ENCODE measurements around the gene DSG2.
A peak's percentile ranks its signal among the peaks of the same experiment; 100 is the strongest.
"Not testable (repeated sequence)": the region's sequence is repeated elsewhere in the genome, so short reads cannot be mapped to it uniquely, and the experiment has no call there.

DSG2 gene

GRCh38 chr18:31489311-31489710, 8.7 kb upstream of the DSG2 start:
- Histone ChIP-seq H3K4me1 (ENCODE audit: insufficient read depth, low read length) (no peaks in the 10 kb centered on the region; the same call in 1 of the 2 replicates), H3K36me3 (ENCODE audit: insufficient read depth, low read depth, low read length) (no peaks in the 10 kb centered on the region), H3K27me3 (ENCODE audit: insufficient read depth, low read length) (no peaks in the 10 kb centered on the region), H3K9me3 (ENCODE audit: insufficient read depth, low read depth, low read length) (no peaks in the 10 kb centered on the region), H3K9ac (ENCODE audit: low read depth, low read length) (no peak overlapping the region), H3K27ac (ENCODE audit: low read length) (no peak overlapping the region), H3K4me3 (ENCODE audit: low read length) (no peak overlapping the region)

- H3K27me3 ChIP-seq (ENCODE audit: insufficient read depth, low read length) = no peaks in the 10 kb centered on the region
- H3K4me1 ChIP-seq (ENCODE audit: insufficient read depth, low read length) = no peaks in the 10 kb centered on the region; the same call in 1 of the 2 replicates
- H3K9ac ChIP-seq (ENCODE audit: low read depth, low read length) = no peak overlapping the region
- no peaks in the 10 kb centered on the region for H3K36me3 ChIP-seq (ENCODE audit: insufficient read depth, low read depth, low read length)
- no peaks in the 10 kb centered on the region for H3K9me3 ChIP-seq (ENCODE audit: insufficient read depth, low read depth, low read length)
- H3K27ac ChIP-seq (ENCODE audit: low read length) = no peak overlapping the region
- no peak overlapping the region for H3K4me3 ChIP-seq (ENCODE audit: low read length)
These were observed 7.6 kb upstream of the DSG2 start for GRCh38 chr18:31490387-31490786.

GRCh38 chr18:31490833-31491232, 7.1 kb upstream of the DSG2 start:
- H3K4me3 ChIP-seq (ENCODE audit: low read length) = no peak overlapping the region
- H3K9ac ChIP-seq (ENCODE audit: low read depth, low read length) = no peak overlapping the region
- no peaks in the 10 kb centered on the region for H3K9me3 ChIP-seq (ENCODE audit: insufficient read depth, low read depth, low read length)
- no peak overlapping the region for H3K27ac ChIP-seq (ENCODE audit: low read length)
- no peaks in the 10 kb centered on the region; the same call in 1 of the 2 replicates for H3K4me1 ChIP-seq (ENCODE audit: insufficient read depth, low read length)
- no peaks in the 10 kb centered on the region for H3K27me3 ChIP-seq (ENCODE audit: insufficient read depth, low read length)
- no peaks in the 10 kb centered on the region for H3K36me3 ChIP-seq (ENCODE audit: insufficient read depth, low read depth, low read length)

- H3K27me3 ChIP-seq (ENCODE audit: insufficient read depth, low read length) = peaks cover 6% of the 10 kb centered on the region; the same call in 1 of the 2 replicates
- no peaks in the 10 kb centered on the region for H3K36me3 ChIP-seq (ENCODE audit: insufficient read depth, low read depth, low read length)
- H3K9ac ChIP-seq (ENCODE audit: low read depth, low read length) = no peak overlapping the region
- no peaks in the 10 kb centered on the region; the same call in 1 of the 2 replicates for H3K4me1 ChIP-seq (ENCODE audit: insufficient read depth, low read length)
- no peaks in the 10 kb centered on the region for H3K9me3 ChIP-seq (ENCODE audit: insufficient read depth, low read depth, low read length)
- no peak overlapping the region for H3K27ac ChIP-seq (ENCODE audit: low read length)
- H3K4me3 ChIP-seq (ENCODE audit: low read length) = no peak overlapping the region
These were observed 6.4 kb upstream of the DSG2 start for GRCh38 chr18:31491586-31491985.

DNA sequence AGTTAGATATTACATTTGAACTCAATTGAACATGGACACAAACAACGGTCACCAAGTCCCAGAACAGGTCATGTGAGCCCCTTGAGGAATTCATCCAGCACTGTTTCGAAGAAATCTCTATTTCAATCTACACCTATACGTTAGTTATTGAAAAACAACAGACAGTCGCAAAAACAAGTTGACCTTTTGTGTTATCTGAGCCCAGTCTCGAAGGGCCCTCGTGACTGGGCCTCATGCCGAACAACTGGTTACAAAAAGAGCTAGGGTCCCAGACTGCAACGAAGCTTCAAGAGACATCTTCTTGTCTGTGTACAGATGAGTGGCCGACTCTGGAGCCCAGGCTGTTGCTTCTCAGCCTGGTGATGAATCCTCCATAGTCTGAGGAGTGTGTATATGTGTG, 5.3 kb upstream of the DSG2 start:
- H3K27ac ChIP-seq (ENCODE audit: low read length) = no peak overlapping the region
- H3K4me1 ChIP-seq (ENCODE audit: insufficient read depth, low read length) = no peaks in the 10 kb centered on the region; the same call in 1 of the 2 replicates
- no peaks in the 10 kb centered on the region for H3K9me3 ChIP-seq (ENCODE audit: insufficient read depth, low read depth, low read length)

GRCh38 chr18:31493171-31493570, 4.8 kb upstream of the DSG2 start:
- Histone ChIP-seq H3K27me3 (ENCODE audit: insufficient read depth, low read length) (peaks cover 16% of the 10 kb centered on the region; the same call in 1 of the 2 replicates), H3K36me3 (ENCODE audit: insufficient read depth, low read depth, low read length) (no peaks in the 10 kb centered on the region), H3K9ac (ENCODE audit: low read depth, low read length) (no peak overlapping the region), H3K4me3 (ENCODE audit: low read length) (no peak overlapping the region), H3K9me3 (ENCODE audit: insufficient read depth, low read depth, low read length) (no peaks in the 10 kb centered on the region), H3K4me1 (ENCODE audit: insufficient read depth, low read length) (no peaks in the 10 kb centered on the region; the same call in 1 of the 2 replicates), H3K27ac (ENCODE audit: low read length) (no peak overlapping the region)

More for the DNA sequence above, 5.3 kb upstream of the DSG2 start:
- Histone ChIP-seq H3K4me3 (ENCODE audit: low read length) (no peak overlapping the region), H3K36me3 (ENCODE audit: insufficient read depth, low read depth, low read length) (no peaks in the 10 kb centered on the region), H3K9ac (ENCODE audit: low read depth, low read length) (no peak overlapping the region), H3K27me3 (ENCODE audit: insufficient read depth, low read length) (peaks cover 16% of the 10 kb centered on the region; the same call in 1 of the 2 replicates)

GRCh38 chr18:31493941-31494340, 4.0 kb upstream of the DSG2 start:
- Histone ChIP-seq H3K9me3 (ENCODE audit: insufficient read depth, low read depth, low read length) (no peaks in the 10 kb centered on the region), H3K4me3 (ENCODE audit: low read length) (no peak overlapping the region), H3K27me3 (ENCODE audit: insufficient read depth, low read length) (peaks cover 16% of the 10 kb centered on the region; the same call in 1 of the 2 replicates), H3K4me1 (ENCODE audit: insufficient read depth, low read length) (no peaks in the 10 kb centered on the region; the same call in 1 of the 2 replicates), H3K27ac (ENCODE audit: low read length) (no peak overlapping the region), H3K36me3 (ENCODE audit: insufficient read depth, low read depth, low read length) (no peaks in the 10 kb centered on the region), H3K9ac (ENCODE audit: low read depth, low read length) (no peak overlapping the region)

GRCh38 chr18:31494705-31495244, 3.2 kb upstream of the DSG2 start:
- peaks cover 16% of the 10 kb centered on the region; the same call in 1 of the 2 replicates for H3K27me3 ChIP-seq (ENCODE audit: insufficient read depth, low read length)
- H3K36me3 ChIP-seq (ENCODE audit: insufficient read depth, low read depth, low read length) = not testable (repeated sequence)

GRCh38 chr18:31497404-31497835, 557 bp upstream of the DSG2 start:
- Histone ChIP-seq H3K4me3 (ENCODE audit: low read length) (peak overlapping the region; percentile 96), H3K27me3 (ENCODE audit: insufficient read depth, low read length) (peaks cover 16% of the 10 kb centered on the region; the same call in 1 of the 2 replicates), H3K9me3 (ENCODE audit: insufficient read depth, low read depth, low read length) (no peaks in the 10 kb centered on the region), H3K36me3 (ENCODE audit: insufficient read depth, low read depth, low read length) (no peaks in the 10 kb centered on the region), H3K9ac (ENCODE audit: low read depth, low read length) (peak overlapping the region; percentile 97), H3K4me1 (ENCODE audit: insufficient read depth, low read length) (peaks cover 17% of the 10 kb centered on the region), H3K27ac (ENCODE audit: low read length) (peak overlapping the region; percentile 8)

More at GRCh38 chr18:31494705-31495244, 3.2 kb upstream of the DSG2 start:
- H3K9ac ChIP-seq (ENCODE audit: low read depth, low read length); H3K9me3 ChIP-seq (ENCODE audit: insufficient read depth, low read depth, low read length); H3K4me1 ChIP-seq (ENCODE audit: insufficient read depth, low read length); H3K27ac ChIP-seq (ENCODE audit: low read length); H3K4me3 ChIP-seq (ENCODE audit: low read length): not testable (repeated sequence)

DNA sequence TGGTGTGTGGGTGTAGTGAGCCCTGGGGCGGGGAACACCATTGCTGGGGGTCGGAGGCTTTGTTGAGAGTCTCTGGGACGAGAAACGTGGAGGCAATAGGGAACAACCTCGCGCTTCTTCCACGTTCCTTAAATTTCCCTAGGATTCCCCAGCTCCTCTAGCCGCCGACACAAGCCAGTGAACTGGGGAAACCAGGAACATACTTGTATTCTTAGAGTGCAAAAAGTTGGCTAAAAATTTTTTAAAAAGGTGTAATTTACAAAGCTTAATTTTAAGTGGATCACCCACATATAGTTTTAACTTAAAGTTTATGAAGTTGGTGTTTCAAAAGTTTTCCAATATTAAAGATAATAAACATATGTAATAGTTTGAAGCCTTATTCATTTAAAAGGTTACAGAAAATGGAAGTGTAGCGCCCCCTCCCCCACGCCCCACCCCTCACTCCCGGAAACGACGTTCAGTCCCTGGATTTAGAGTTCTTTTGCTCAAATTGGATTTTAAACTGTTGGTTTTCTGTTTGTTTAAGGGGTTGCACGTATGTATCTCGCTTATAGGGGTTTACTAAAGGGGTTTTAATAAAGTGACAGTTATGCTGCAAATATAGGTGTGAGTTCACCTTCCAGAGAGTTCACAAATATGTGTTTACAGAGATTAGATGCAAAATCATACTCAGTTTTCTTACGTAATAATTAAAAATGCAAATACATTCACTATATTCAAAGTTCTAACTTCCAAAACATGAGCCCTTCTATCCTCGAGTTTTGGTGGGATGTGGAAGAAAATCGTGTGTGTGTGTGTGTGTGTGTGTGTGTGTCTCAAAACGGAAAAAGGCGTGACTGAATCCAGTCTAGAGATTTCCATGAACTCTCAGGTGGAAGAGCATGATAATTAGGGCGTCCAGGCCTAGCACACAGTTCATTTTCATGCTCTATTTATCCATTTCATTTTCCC, 872 bp downstream of the DSG2 start:
- H3K27ac ChIP-seq (ENCODE audit: low read length) = peak overlapping the region; percentile 78
- peak overlapping the region; percentile 97 for H3K9ac ChIP-seq (ENCODE audit: low read depth, low read length)
- H3K27me3 ChIP-seq (ENCODE audit: insufficient read depth, low read length) = peaks cover 16% of the 10 kb centered on the region; the same call in 1 of the 2 replicates

DNA sequence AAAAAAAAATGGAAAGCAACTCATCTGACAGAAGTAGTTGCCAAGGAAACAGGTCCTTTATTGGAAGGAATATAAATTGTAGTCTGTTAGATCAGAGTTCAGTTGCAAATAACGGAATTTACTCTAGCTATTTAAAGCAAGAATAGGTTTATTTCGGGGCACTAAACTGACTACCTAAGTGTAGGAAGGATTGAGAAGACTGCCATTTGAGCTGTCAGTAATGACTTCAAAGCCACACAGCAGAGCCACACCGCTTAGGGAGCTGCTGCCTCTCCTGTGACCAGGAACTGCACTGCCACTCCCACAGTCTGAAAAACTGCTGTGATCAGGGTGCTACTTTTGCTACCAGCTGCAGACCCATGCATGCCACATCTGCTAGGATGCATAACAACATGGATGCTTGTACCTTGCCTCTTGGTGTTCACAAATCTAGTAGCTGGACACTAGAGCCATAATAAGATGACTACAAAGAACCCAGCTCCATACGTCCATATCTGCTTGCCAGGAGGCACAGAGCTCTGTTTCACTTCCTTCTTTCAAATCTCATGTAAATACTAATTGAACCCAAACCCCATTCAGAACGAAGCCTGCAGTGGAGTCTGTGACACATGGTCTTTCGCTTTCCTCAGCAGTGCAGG, 2.2 kb downstream of the DSG2 start:
- H3K36me3 ChIP-seq (ENCODE audit: insufficient read depth, low read depth, low read length) = no peaks in the 10 kb centered on the region
- H3K27me3 ChIP-seq (ENCODE audit: insufficient read depth, low read length) = peaks cover 16% of the 10 kb centered on the region; the same call in 1 of the 2 replicates
- peak overlapping the region; percentile 96 for H3K4me3 ChIP-seq (ENCODE audit: low read length)
- H3K9ac ChIP-seq (ENCODE audit: low read depth, low read length) = no peak overlapping the region; the same call in 1 of the 2 replicates
- no peaks in the 10 kb centered on the region for H3K9me3 ChIP-seq (ENCODE audit: insufficient read depth, low read depth, low read length)
- peaks cover 17% of the 10 kb centered on the region for H3K4me1 ChIP-seq (ENCODE audit: insufficient read depth, low read length)
- no peak overlapping the region for H3K27ac ChIP-seq (ENCODE audit: low read length)

More for the DNA sequence above, 872 bp downstream of the DSG2 start:
- H3K9me3 ChIP-seq (ENCODE audit: insufficient read depth, low read depth, low read length) = no peaks in the 10 kb centered on the region
- peaks cover 17% of the 10 kb centered on the region for H3K4me1 ChIP-seq (ENCODE audit: insufficient read depth, low read length)
- peak overlapping the region; percentile 96 for H3K4me3 ChIP-seq (ENCODE audit: low read length)
- no peaks in the 10 kb centered on the region for H3K36me3 ChIP-seq (ENCODE audit: insufficient read depth, low read depth, low read length)

All from iPS-20b (cell line).